GM23338 (cell line): ENCODE results near the gene SETD1A. TPM values are rescaled to one million over a fixed set of nuclear protein-coding genes. Genes with fewer than 3 reads are reported as not detected.

Experiments
- ATAC-seq: fragments of 200-7000 bp; cut with Tn5 transposase; 3 replicates; pipeline ENCODE4 v1.9.1; 2020
- DNase-seq: peaks from one replicate; pipeline ENCODE4 v3.0.0-alpha.2; 2015; ENCODE audit warnings: low spot score
- H2AFZ ChIP-seq: fragments of 200-600 bp; sonication (generic); 2 replicates; pipeline ENCODE4 v1.8.0; 2016; ENCODE audit warnings: antibody characterized with exemption, mild to moderate bottlenecking, moderate library complexity
- H3F3A ChIP-seq: fragments of 200-600 bp; sonication (generic); replicated peaks from 2 replicates; pipeline ENCODE4 v1.8.0; 2017; ENCODE audit warnings: antibody characterized with exemption, mixed run types, low read depth
- H3K27ac ChIP-seq: fragments of 200-600 bp; sonication (generic); 2 replicates; pipeline ENCODE4 v1.6.1; 2016; ENCODE audit warnings: low read depth
- H3K27me3 ChIP-seq: fragments of 200-600 bp; sonication (generic); 2 replicates; pipeline ENCODE4 v1.8.0; 2016; ENCODE audit warnings: mild to moderate bottlenecking, mixed run types, moderate library complexity; ENCODE audit not compliant: insufficient read depth
- H3K36me3 ChIP-seq: fragments of 200-600 bp; sonication (generic); 2 replicates; pipeline ENCODE4 v1.8.0; 2016; ENCODE audit warnings: mild to moderate bottlenecking; ENCODE audit not compliant: insufficient read depth
- H3K4me1 ChIP-seq: fragments of 200-600 bp; sonication (generic); 2 replicates; pipeline ENCODE4 v1.8.0; 2016; ENCODE audit warnings: mild to moderate bottlenecking, moderate library complexity; ENCODE audit not compliant: insufficient read depth
- H3K4me2 ChIP-seq: fragments of 200-600 bp; sonication (generic); 2 replicates; pipeline ENCODE4 v1.7.1; 2017; ENCODE audit warnings: mixed run types
- H3K4me3 ChIP-seq: fragments of 200-600 bp; sonication (generic); 2 replicates; pipeline ENCODE4 v1.6.1; 2016; ENCODE audit warnings: mixed run types
- H3K79me2 ChIP-seq: fragments of 200-600 bp; sonication (generic); replicated peaks from 2 replicates; pipeline ENCODE4 v1.8.0; 2017; ENCODE audit warnings: mild to moderate bottlenecking; ENCODE audit not compliant: insufficient read depth
- H3K9me2 ChIP-seq: fragments of 200-600 bp; sonication (generic); 2 replicates; pipeline ENCODE4 v1.8.0; 2017; ENCODE audit not compliant: insufficient read depth
- H4K20me1 ChIP-seq: fragments of 200-600 bp; sonication (generic); replicated peaks from 2 replicates; pipeline ENCODE4 v1.8.0; 2017; ENCODE audit warnings: mild to moderate bottlenecking; ENCODE audit not compliant: insufficient read depth
- H3K27ac Mint-ChIP-seq: 2 replicates; pipeline ENCODE4 v1.8.0; 2020; ENCODE audit warnings: inconsistent platforms, mild to moderate bottlenecking, moderate library complexity, mixed read lengths
- H3K27me3 Mint-ChIP-seq: 3 replicates; pipeline ENCODE4 v1.8.0; 2022; ENCODE audit warnings: low read depth, mild to moderate bottlenecking, moderate library complexity, mixed read lengths, inconsistent platforms; ENCODE audit not compliant: insufficient read depth, poor library complexity
- H3K36me3 Mint-ChIP-seq: 3 replicates; pipeline ENCODE4 v1.8.0; 2021; ENCODE audit warnings: low read depth, mild to moderate bottlenecking, inconsistent platforms, moderate library complexity, mixed read lengths
- H3K4me1 Mint-ChIP-seq: 3 replicates; pipeline ENCODE4 v1.8.0; 2020; ENCODE audit warnings: mild to moderate bottlenecking, inconsistent platforms, mixed read lengths
- H3K4me3 Mint-ChIP-seq: 3 replicates; pipeline ENCODE4 v1.8.0; 2021; ENCODE audit warnings: moderate library complexity, mild to moderate bottlenecking, inconsistent platforms, mixed read lengths
- H3K9me3 Mint-ChIP-seq: 3 replicates; pipeline ENCODE4 v1.8.0; 2020; ENCODE audit warnings: moderate library complexity, mild to moderate bottlenecking, inconsistent platforms, mixed read lengths
- ETS1 ChIP-seq: IDR thresholded peaks from 2 replicates; pipeline ENCODE4 v1.6.1; 2016; ENCODE audit warnings: antibody characterized with exemption
- EZH2 ChIP-seq: fragments of 200-600 bp; sonication (generic); IDR thresholded peaks from one replicate; pipeline ENCODE4 v1.8.0; 2017; ENCODE audit warnings: antibody characterized with exemption, mild to moderate bottlenecking, low read depth; ENCODE audit not compliant: unreplicated experiment
- JUNB ChIP-seq: IDR thresholded peaks from one replicate; pipeline ENCODE4 v1.6.1; 2016; ENCODE audit warnings: antibody characterized with exemption; ENCODE audit not compliant: unreplicated experiment
- REST ChIP-seq: IDR thresholded peaks from one replicate; pipeline ENCODE4 v1.6.1; 2018; ENCODE audit warnings: antibody characterized with exemption; ENCODE audit not compliant: unreplicated experiment
- STAT1 ChIP-seq: IDR thresholded peaks from one replicate; pipeline ENCODE4 v1.6.1; 2016; ENCODE audit warnings: antibody characterized with exemption; ENCODE audit not compliant: unreplicated experiment
- ZNF331 ChIP-seq: fragments of 250-450 bp; sonication (Bioruptor Pico); IDR thresholded peaks from 2 replicates; pipeline ENCODE4 v1.5.0; 2020; ENCODE audit warnings: low read depth, mild to moderate bottlenecking, moderate library complexity
- ZNF462 ChIP-seq: fragments of 250-450 bp; sonication (Bioruptor Pico); IDR thresholded peaks from 2 replicates; pipeline ENCODE4 v1.5.0; 2020; ENCODE audit warnings: mild to moderate bottlenecking, moderate library complexity
- polyA plus RNA-seq: library from polyadenylated mRNA; unstranded; fragments of >200 nt; fragmentation: Nextera tagmentation; extraction: Ambion mirVana; gene quantifications from 2 replicates; pipeline ENCODE4 v1.2.1, GENCODE V29; 2016
- total RNA-seq: library from RNA; depleted of rRNA; stranded (reverse); fragments of >200 nt; shearing (Covaris generic); gene quantifications from 2 replicates; pipeline ENCODE4 v1.2.3, GENCODE V29; 2014

The SETD1A gene
- total and polyA plus RNA-seq, 2 experiments from 2014 or later, result 10.8 to 21.9 TPM

GRCh38 chr16:30951193-30951592 lies 6.4 kb upstream of the SETD1A start:
- H3K9me3 Mint-ChIP-seq, result no peaks in the 10 kb centered on the region
- H3K4me3 ChIP-seq, result no peak overlapping the region
- H3K27me3 ChIP-seq, result no peaks in the 10 kb centered on the region
- H3K4me1 Mint-ChIP-seq, result peaks cover 30% of the 10 kb centered on the region
- H3K36me3 Mint-ChIP-seq, result peaks cover 3% of the 10 kb centered on the region; the same call in 2 of the 3 replicates
- H2AFZ ChIP-seq, result no peak overlapping the region
- H4K20me1 ChIP-seq, result 0 out of 2 replicates have a peak, but pooled peaks cover 3% of the 10 kb centered on the region
- H3K4me1 ChIP-seq, result peaks cover 7% of the 10 kb centered on the region; the same call in 1 of the 2 replicates
- H3K27ac ChIP-seq, result no peak overlapping the region
- ATAC-seq (no peak), DNase-seq (no peak)
- no peak overlapping the region for H3K4me2 ChIP-seq
- no peaks in the 10 kb centered on the region for H3K9me2 ChIP-seq
- H3K4me3 Mint-ChIP-seq, result no peak overlapping the region; the same call in 2 of the 3 replicates
- TF ChIP-seq REST (no peak), JUNB (no peak), EZH2 (no peak), ETS1 (no peak), ZNF462 (CRISPR knock-in tag) (no peak), STAT1 (no peak), ZNF331 (CRISPR knock-in tag) (no peak)
- H3K36me3 ChIP-seq, result no peaks in the 10 kb centered on the region; the same call in 1 of the 2 replicates
- no peaks in the 10 kb centered on the region for H3K79me2 ChIP-seq
- peaks cover 12% of the 10 kb centered on the region for H3F3A ChIP-seq
- H3K27ac Mint-ChIP-seq, result no peak overlapping the region
- H3K27me3 Mint-ChIP-seq, result peaks cover 18% of the 10 kb centered on the region
